ENCODE measurements around the gene WNK4. TPM values are rescaled to one million over a fixed set of nuclear protein-coding genes. Genes with fewer than 3 reads are reported as not detected.
A peak's percentile ranks its signal among the peaks of the same experiment; 100 is the strongest.
"Not testable (repeated sequence)": the region's sequence is repeated elsewhere in the genome, so short reads cannot be mapped to it uniquely, and the experiment has no call there.

The WNK4 gene
- total RNA-seq, 1 donor from 2014 or later, result 0.67 TPM

GRCh38 chr17:42767512-42767911, 12.9 kb upstream of the WNK4 start:
- TF ChIP-seq, protein P1, sequence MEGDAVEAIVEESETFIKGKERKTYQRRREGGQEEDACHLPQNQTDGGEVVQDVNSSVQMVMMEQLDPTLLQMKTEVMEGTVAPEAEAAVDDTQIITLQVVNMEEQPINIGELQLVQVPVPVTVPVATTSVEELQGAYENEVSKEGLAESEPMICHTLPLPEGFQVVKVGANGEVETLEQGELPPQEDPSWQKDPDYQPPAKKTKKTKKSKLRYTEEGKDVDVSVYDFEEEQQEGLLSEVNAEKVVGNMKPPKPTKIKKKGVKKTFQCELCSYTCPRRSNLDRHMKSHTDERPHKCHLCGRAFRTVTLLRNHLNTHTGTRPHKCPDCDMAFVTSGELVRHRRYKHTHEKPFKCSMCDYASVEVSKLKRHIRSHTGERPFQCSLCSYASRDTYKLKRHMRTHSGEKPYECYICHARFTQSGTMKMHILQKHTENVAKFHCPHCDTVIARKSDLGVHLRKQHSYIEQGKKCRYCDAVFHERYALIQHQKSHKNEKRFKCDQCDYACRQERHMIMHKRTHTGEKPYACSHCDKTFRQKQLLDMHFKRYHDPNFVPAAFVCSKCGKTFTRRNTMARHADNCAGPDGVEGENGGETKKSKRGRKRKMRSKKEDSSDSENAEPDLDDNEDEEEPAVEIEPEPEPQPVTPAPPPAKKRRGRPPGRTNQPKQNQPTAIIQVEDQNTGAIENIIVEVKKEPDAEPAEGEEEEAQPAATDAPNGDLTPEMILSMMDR (IDR thresholded peaks at IDR 0.05; ENCODE audit: insufficient read depth, low read length, poor library complexity, severe bottlenecking), result no peak
- no peak for DNase-seq (ENCODE audit: low read depth)
- no peak overlapping the region for H3K4me3 ChIP-seq (ENCODE audit: low read depth, low read length)
- no peaks in the 10 kb centered on the region for H3K27me3 ChIP-seq (ENCODE audit: control insufficient read depth, insufficient read depth, low read length)
- H3K36me3 ChIP-seq (ENCODE audit: control insufficient read depth, insufficient read depth, low read length), result no peaks in the 10 kb centered on the region

GRCh38 chr17:42768006-42768405, 12.4 kb upstream of the WNK4 start:
- H3K36me3 ChIP-seq (ENCODE audit: control insufficient read depth, insufficient read depth, low read length); H3K4me3 ChIP-seq (ENCODE audit: low read depth, low read length); H3K27me3 ChIP-seq (ENCODE audit: control insufficient read depth, insufficient read depth, low read length); DNase-seq (ENCODE audit: low read depth): not testable (repeated sequence)

GRCh38 chr17:42769964-42770363, 10.4 kb upstream of the WNK4 start:
- not testable (repeated sequence) for H3K27me3 ChIP-seq (ENCODE audit: control insufficient read depth, insufficient read depth, low read length)

GRCh38 chr17:42772945-42773289, 7.5 kb upstream of the WNK4 start:
- TF ChIP-seq, protein P1 (IDR thresholded peaks at IDR 0.05; ENCODE audit: insufficient read depth, low read length, poor library complexity, severe bottlenecking), result no peak
- peak overlapping the region; percentile 69 for H3K4me3 ChIP-seq (ENCODE audit: low read depth, low read length)
- H3K27me3 ChIP-seq (ENCODE audit: control insufficient read depth, insufficient read depth, low read length), result no peaks in the 10 kb centered on the region
- peaks cover 3% of the 10 kb centered on the region for H3K36me3 ChIP-seq (ENCODE audit: control insufficient read depth, insufficient read depth, low read length)
- no peak for DNase-seq (ENCODE audit: low read depth)

More at GRCh38 chr17:42769964-42770363, 10.4 kb upstream of the WNK4 start:
- H3K4me3 ChIP-seq (ENCODE audit: low read depth, low read length); H3K36me3 ChIP-seq (ENCODE audit: control insufficient read depth, insufficient read depth, low read length); DNase-seq (ENCODE audit: low read depth): not testable (repeated sequence)

DNA sequence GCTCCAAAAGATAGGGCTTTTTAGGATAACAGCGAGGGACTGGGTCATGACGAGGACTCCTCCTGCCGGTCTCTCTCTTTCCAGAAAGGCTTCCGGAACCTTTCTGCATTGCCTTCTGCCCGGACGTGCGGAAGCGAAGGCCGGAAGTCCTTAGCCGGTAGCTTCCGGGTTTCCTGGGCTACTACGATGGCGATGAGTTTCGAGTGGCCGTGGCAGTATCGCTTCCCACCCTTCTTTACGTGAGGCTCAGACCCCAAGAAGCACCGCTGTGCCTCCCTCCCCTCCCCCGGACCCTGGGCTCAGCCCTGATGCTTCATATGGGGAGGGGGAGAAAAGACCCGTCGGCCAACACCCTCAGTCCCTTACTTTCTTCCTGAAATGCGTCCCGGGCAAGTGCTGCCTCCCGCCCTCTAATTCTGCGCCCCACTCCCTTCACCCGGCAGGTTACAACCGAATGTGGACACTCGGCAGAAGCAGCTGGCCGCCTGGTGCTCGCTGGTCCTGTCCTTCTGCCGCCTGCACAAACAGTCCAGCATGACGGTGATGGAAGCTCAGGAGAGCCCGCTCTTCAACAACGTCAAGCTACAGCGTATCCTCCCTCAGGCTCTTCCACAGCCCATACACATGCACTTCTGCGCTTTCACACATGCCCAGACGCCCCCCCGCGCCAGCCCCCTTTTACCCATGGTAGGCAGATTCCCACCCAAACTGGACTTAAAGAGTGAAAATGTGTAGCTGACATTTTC, 6.9 kb upstream of the WNK4 start, which contains the start of gene VPS25:
Gene VPS25, plus strand, starts transcription at position 160 of the 746 bp plus-strand sequence. Its CDS starts 27 bp downstream, at position 187.
- Histone ChIP-seq H3K27me3 (ENCODE audit: control insufficient read depth, insufficient read depth, low read length) (no peaks in the 10 kb centered on the region), H3K4me3 (ENCODE audit: low read depth, low read length) (peak within 1 kb of the TSS; percentile 69), H3K36me3 (ENCODE audit: control insufficient read depth, insufficient read depth, low read length) (peaks cover 3% of the 10 kb centered on the region)
- no peak for DNase-seq (ENCODE audit: low read depth)
- TF ChIP-seq, protein P1 (IDR thresholded peaks at IDR 0.05; ENCODE audit: insufficient read depth, low read length, poor library complexity, severe bottlenecking), result peak; percentile 20

- Histone ChIP-seq H3K27me3 (ENCODE audit: control insufficient read depth, insufficient read depth, low read length) (no peaks in the 10 kb centered on the region), H3K36me3 (ENCODE audit: control insufficient read depth, insufficient read depth, low read length) (peaks cover 3% of the 10 kb centered on the region), H3K4me3 (ENCODE audit: low read depth, low read length) (peak overlapping the region; percentile 69)
- TF ChIP-seq, protein P1 (IDR thresholded peaks at IDR 0.05; ENCODE audit: insufficient read depth, low read length, poor library complexity, severe bottlenecking), result no peak
- DNase-seq (ENCODE audit: low read depth), result no peak
Observed at GRCh38 chr17:42774066-42774745, 6.2 kb upstream of the WNK4 start.

Data from kidney epithelial cell (primary cell).